Activated CD8-positive, alpha-beta T cell treated with anti-CD3 and anti-CD28 coated beads for 36 hours (primary cell): Measurements from ENCODE around the gene CYGB. TPM values are rescaled to one million over a fixed set of nuclear protein-coding genes. Genes with fewer than 3 reads are reported as not detected.

Source experiments
- ATAC-seq: fragments of 200-7000 bp; cut with Tn5 transposase; one replicate; pipeline ENCODE4 v1.10.0; 2021; ENCODE audit warnings: mild to moderate bottlenecking, moderate library complexity
- CTCF ChIA-PET: fragments of 350-600 bp; sonication (Branson Sonifier 250); formaldehyde crosslinking; loops from one replicate; lab custom pipeline; 2021; ENCODE audit warnings: antibody characterized with exemption; lab: Charles Lee
- POLR2A ChIA-PET: fragments of 350-600 bp; sonication (Branson Sonifier 250); formaldehyde crosslinking; loops from one replicate; lab custom pipeline; 2021; ENCODE audit warnings: antibody characterized with exemption; lab: Charles Lee
- DNase-seq: peaks from one replicate; pipeline ENCODE4 v3.0.0-alpha.2; 2020
- H3K27ac Mint-ChIP-seq: one replicate; pipeline ENCODE4 v1.8.0; 2021; ENCODE audit warnings: mild to moderate bottlenecking, mixed read lengths
- H3K27me3 Mint-ChIP-seq: one replicate; pipeline ENCODE4 v1.8.0; 2021; ENCODE audit warnings: mixed read lengths
- H3K36me3 Mint-ChIP-seq: one replicate; pipeline ENCODE4 v1.8.0; 2021; ENCODE audit warnings: low read depth, mixed read lengths
- H3K4me1 Mint-ChIP-seq: one replicate; pipeline ENCODE4 v1.8.0; 2021; ENCODE audit warnings: low read depth, mixed read lengths
- H3K4me3 Mint-ChIP-seq: one replicate; pipeline ENCODE4 v1.8.0; 2021; ENCODE audit warnings: mild to moderate bottlenecking, moderate library complexity, mixed read lengths
- H3K9me3 Mint-ChIP-seq: one replicate; pipeline ENCODE4 v1.8.0; 2021; ENCODE audit warnings: mixed read lengths
- intact Hi-C: fragments of 100-400 bp; cut with micrococcal nuclease; formaldehyde crosslinking; loops from one replicate; pipeline ENCODE4 v1.10.0; 2022
- total RNA-seq, 2 experiments: library from RNA; stranded (reverse); gene quantifications; one replicate each; pipeline ENCODE4 v1.2.3, GENCODE V29; 2021
- TF ChIP-seq, protein P1 (sequence below): fragments of 200-600 bp; IDR thresholded peaks from one replicate; pipeline ENCODE4 v1.8.0; 2022; ENCODE audit warnings: antibody characterized with exemption, mild to moderate bottlenecking

CYGB gene
- total RNA-seq, 2 experiments from 2014 or later, result 0.23 TPM; not detected in 1

DNA sequence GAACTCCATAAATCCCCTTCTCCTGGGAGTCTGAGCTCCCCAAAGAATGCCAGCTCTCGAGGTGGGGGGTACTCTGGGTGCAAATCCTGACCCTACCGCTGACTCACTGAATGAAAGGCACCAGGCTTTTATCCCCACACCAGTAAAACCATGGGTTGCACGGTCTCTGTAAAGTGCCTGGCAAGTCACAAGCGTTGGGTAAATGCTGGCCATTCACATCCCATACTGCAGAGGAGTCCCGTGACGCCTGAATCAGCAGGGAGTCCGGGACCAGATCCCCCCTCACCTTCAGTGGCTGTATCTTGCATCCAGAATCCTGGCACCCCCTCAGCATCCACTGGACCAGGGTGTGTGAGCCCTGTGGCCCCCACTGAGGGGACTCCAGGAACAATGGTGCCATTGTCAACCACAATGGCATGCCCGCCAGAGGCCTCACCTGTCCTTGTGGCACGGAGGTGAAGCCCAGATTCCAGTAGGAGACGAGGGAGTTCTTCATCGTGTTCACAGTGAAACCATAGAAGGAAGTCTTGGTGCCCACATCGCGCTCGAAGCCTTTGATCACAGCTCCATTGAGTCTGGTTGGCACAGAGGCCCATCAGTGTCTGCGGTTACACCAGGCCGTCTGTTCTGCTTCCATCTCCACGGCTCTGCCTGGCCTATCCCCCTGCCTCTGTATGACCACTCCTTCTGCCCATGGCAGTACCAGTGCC lies 34.8 kb upstream of the CYGB start:
- ATAC-seq (no peak), DNase-seq (no peak)
- intact Hi-C loops, result no loop called here
- Mint-ChIP-seq H3K4me3 (no peak overlapping the region), H3K27ac (no peak overlapping the region), H3K27me3 (no peaks in the 10 kb centered on the region), H3K4me1 (peaks cover 11% of the 10 kb centered on the region), H3K36me3 (peaks cover 5% of the 10 kb centered on the region), H3K9me3 (peaks cover 1% of the 10 kb centered on the region)
- CTCF ChIA-PET, result interaction anchor here (1.3 to 3.1 kb wide), 3 partner anchors 8 to 52 kb away, joined by 4 to 12 read pairs (median 7); no protein-coding TSS in a partner anchor
- TF ChIP-seq, protein P1, sequence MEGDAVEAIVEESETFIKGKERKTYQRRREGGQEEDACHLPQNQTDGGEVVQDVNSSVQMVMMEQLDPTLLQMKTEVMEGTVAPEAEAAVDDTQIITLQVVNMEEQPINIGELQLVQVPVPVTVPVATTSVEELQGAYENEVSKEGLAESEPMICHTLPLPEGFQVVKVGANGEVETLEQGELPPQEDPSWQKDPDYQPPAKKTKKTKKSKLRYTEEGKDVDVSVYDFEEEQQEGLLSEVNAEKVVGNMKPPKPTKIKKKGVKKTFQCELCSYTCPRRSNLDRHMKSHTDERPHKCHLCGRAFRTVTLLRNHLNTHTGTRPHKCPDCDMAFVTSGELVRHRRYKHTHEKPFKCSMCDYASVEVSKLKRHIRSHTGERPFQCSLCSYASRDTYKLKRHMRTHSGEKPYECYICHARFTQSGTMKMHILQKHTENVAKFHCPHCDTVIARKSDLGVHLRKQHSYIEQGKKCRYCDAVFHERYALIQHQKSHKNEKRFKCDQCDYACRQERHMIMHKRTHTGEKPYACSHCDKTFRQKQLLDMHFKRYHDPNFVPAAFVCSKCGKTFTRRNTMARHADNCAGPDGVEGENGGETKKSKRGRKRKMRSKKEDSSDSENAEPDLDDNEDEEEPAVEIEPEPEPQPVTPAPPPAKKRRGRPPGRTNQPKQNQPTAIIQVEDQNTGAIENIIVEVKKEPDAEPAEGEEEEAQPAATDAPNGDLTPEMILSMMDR, result no peak
- POLR2A ChIA-PET, result interaction anchor here (2.3 to 3.7 kb wide), 2 partner anchors 12 to 15 kb away, joined by 10 to 15 read pairs; no protein-coding TSS in a partner anchor

DNA sequence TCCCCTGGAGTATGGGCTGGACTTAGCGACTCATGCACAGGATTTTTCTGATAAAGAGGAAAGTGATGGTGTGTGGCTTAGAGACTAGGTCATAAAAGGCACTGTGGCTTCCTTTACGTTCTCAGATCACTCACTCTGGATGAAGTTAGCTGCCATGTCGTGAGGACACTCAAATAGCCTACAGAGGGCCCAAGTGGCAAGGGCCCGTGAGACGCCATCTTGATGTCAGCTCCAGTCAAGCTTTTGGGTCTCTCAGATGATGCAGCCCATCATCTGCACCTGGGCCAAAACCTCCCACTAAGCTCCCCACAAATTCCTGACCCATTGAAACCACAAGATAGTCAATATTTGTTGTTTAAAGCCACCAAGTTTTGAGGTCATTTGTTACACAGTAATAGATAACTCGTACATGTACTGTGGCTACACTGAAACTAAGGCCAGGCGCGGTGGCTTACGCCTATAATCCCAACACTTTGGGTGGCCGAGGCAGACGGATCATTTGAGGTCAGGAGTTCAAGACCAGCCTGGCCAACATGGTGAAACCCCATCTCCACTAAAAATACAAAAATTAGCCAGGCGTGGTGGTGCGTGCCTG lies 33.5 kb upstream of the CYGB start:
- no peaks in the 10 kb centered on the region for H3K27me3 Mint-ChIP-seq
- H3K27ac Mint-ChIP-seq, result no peak overlapping the region
- H3K9me3 Mint-ChIP-seq, result peaks cover 1% of the 10 kb centered on the region
- no peak for ATAC-seq
- H3K36me3 Mint-ChIP-seq, result peaks cover 19% of the 10 kb centered on the region
- H3K4me1 Mint-ChIP-seq, result peaks cover 21% of the 10 kb centered on the region
- CTCF ChIA-PET, result interaction anchor here (1.0 to 3.1 kb wide), 3 partner anchors 9 to 53 kb away, joined by 3 to 12 read pairs (median 7); no protein-coding TSS in a partner anchor
- no peak overlapping the region for H3K4me3 Mint-ChIP-seq
- TF ChIP-seq, protein P1, result no peak
- POLR2A ChIA-PET, result interaction anchor here (0.9 to 3.7 kb wide), 4 partner anchors 10 to 56 kb away, joined by 3 to 15 read pairs (median 6); no protein-coding TSS in a partner anchor
- intact Hi-C loops, result no loop called here
- no peak for DNase-seq

DNA sequence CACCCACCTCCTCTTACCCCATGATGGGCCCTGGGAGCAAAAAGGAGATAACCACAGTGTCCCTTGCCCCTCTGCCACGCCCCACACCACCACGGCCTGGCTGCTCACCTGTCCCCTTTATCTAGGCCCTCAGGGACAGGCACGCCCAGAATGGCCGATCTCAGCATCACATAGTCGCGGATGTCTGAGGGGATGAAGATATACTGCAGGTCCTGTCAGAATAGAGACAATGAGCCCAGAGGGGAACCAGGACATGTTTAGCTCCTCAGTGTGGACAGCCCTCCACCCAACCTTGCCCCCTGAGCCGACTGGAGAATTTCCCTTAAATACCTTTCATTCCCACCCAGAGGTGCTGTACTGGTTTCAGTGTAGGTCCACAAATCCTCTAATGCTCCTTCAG lies 32.9 kb upstream of the CYGB start:
- DNase-seq (no peak), ATAC-seq (no peak)
- Mint-ChIP-seq H3K27ac (no peak overlapping the region), H3K36me3 (peaks cover 24% of the 10 kb centered on the region), H3K4me1 (peaks cover 25% of the 10 kb centered on the region), H3K9me3 (peaks cover 1% of the 10 kb centered on the region), H3K4me3 (no peak overlapping the region), H3K27me3 (no peaks in the 10 kb centered on the region)
- ChIA-PET CTCF (interaction anchor here (1.0 to 3.1 kb wide), 3 partner anchors 9 to 54 kb away, joined by 3 to 12 read pairs (median 7); no protein-coding TSS in a partner anchor), POLR2A (interaction anchor here (0.9 to 4.2 kb wide), 3 partner anchors 9 to 13 kb away, joined by 3 to 37 read pairs (median 15); no protein-coding TSS in a partner anchor)
- TF ChIP-seq, protein P1, result no peak
- intact Hi-C loops, result no loop called here

DNA sequence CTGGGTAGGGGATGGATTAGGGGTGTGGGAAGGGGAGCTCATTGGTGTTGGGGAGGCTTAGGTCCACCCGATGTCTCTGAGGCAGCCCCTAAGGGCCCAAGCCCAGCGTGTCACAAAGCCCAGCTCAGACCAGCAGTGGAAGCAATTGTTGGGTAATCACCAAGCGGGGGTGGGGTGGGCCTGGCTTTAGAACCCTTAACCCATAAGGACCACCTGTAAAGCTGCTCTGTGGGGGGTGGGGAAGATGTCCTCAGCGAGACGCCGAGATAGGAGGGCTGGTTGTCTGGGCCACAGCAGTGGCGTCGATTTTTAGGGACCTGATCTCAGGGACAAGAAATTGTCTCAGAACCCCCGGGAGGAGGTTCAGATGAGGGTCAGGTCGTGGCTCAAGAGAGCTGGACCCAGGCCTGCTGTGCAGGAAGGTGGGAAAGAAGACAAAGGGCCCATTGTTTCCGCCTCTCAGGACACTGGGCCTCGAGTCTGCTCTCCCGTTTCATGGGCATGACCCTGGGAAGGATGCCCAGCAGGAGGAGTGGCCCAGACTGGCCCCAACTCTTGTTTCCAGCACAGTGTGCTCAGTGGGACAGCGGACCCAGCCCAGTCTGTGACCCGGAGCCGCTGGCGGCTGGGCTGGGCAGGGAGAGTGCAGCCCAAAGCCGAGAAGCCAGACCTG lies 32.2 kb upstream of the CYGB start:
- intact Hi-C loops, result no loop called here
- DNase-seq (no peak), ATAC-seq (no peak)
- CTCF ChIA-PET, result interaction anchor here (2.2 kb wide), 1 partner anchor 10 kb away, joined by 7 read pairs; no protein-coding TSS in a partner anchor
- Mint-ChIP-seq H3K36me3 (peaks cover 31% of the 10 kb centered on the region), H3K27me3 (no peaks in the 10 kb centered on the region), H3K4me3 (no peak overlapping the region), H3K27ac (no peak overlapping the region), H3K4me1 (peaks cover 32% of the 10 kb centered on the region), H3K9me3 (peaks cover 1% of the 10 kb centered on the region)
- TF ChIP-seq, protein P1, result no peak
- POLR2A ChIA-PET, result interaction anchor here (0.9 to 4.2 kb wide), 2 partner anchors 8 to 12 kb away, joined by 3 to 37 read pairs; no protein-coding TSS in a partner anchor
